Fibroblast of the aortic adventitia (primary cell): ENCODE data around the gene GYS1. TPM values are rescaled to one million over a fixed set of nuclear protein-coding genes. Genes with fewer than 3 reads are reported as not detected.

Experiments used
- DNase-seq: peaks from one replicate; pipeline ENCODE4 v3.0.0-alpha.2; 2010; ENCODE audit warnings: low read depth
- H3K4me3 ChIP-seq: 2 replicates; pipeline ENCODE4 v1.5.1; 2011; ENCODE audit warnings: low read depth, mild to moderate bottlenecking, control low read depth, low read length, moderate library complexity
- total RNA-seq: library from RNA; depleted of rRNA; stranded (reverse); fragments of >200 nt; gene quantifications from 2 replicates; pipeline ENCODE4 v1.2.3, GENCODE V29; 2012; ENCODE audit warnings: low replicate concordance
- TF ChIP-seq, protein P1 (sequence below): IDR thresholded peaks from 2 replicates; pipeline ENCODE4 v1.5.1; 2011; ENCODE audit warnings: mild to moderate bottlenecking, low read length, control low read depth, inconsistent platforms; ENCODE audit not compliant: insufficient read depth

Gene GYS1
- total RNA-seq, 1 donor = 38.6 TPM

GRCh38 chr19:48950830-48951519, 42.1 kb downstream of the GYS1 start:
- DNase-seq = no peak

DNA sequence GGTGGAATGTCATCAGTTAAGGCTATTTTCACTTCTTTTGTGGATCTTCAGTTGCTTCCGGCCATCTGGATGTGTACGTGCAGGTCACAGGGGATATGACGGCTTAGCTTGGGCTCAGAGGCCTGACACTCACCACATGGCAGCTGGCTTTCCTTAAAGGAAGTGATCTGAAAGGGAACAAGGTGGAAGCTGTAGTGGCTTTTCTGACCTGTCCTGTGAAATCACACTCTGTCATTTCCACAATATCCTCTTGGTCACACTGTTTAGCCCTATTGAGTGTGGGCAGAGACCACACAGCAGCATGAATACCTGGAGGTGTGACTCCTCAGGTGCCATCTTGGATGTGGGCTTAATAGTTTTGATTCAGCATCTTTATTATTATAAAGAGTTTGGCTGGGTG, 43.0 kb downstream of the GYS1 start:
- TF ChIP-seq, protein P1, sequence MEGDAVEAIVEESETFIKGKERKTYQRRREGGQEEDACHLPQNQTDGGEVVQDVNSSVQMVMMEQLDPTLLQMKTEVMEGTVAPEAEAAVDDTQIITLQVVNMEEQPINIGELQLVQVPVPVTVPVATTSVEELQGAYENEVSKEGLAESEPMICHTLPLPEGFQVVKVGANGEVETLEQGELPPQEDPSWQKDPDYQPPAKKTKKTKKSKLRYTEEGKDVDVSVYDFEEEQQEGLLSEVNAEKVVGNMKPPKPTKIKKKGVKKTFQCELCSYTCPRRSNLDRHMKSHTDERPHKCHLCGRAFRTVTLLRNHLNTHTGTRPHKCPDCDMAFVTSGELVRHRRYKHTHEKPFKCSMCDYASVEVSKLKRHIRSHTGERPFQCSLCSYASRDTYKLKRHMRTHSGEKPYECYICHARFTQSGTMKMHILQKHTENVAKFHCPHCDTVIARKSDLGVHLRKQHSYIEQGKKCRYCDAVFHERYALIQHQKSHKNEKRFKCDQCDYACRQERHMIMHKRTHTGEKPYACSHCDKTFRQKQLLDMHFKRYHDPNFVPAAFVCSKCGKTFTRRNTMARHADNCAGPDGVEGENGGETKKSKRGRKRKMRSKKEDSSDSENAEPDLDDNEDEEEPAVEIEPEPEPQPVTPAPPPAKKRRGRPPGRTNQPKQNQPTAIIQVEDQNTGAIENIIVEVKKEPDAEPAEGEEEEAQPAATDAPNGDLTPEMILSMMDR = no peak
- no peak overlapping the region for H3K4me3 ChIP-seq
- no peak for DNase-seq

More at GRCh38 chr19:48950830-48951519, 42.1 kb downstream of the GYS1 start:
- TF ChIP-seq, protein P1 = no peak
- no peak overlapping the region for H3K4me3 ChIP-seq

GRCh38 chr19:48947258-48947542, 45.9 kb downstream of the GYS1 start:
- TF ChIP-seq, protein P1 = no peak
- DNase-seq = no peak
- no peak overlapping the region for H3K4me3 ChIP-seq

GRCh38 chr19:48946463-48947257, 46.4 kb downstream of the GYS1 start:
- H3K4me3 ChIP-seq = no peak overlapping the region
- DNase-seq = no peak
- TF ChIP-seq, protein P1 = no peak

- no peak overlapping the region for H3K4me3 ChIP-seq
- TF ChIP-seq, protein P1 = no peak
- no peak for DNase-seq
Observed at GRCh38 chr19:48945817-48946216, 47.3 kb downstream of the GYS1 start.

- no peak for DNase-seq
- no peak overlapping the region for H3K4me3 ChIP-seq
Observed at GRCh38 chr19:48945415-48945814, 47.7 kb downstream of the GYS1 start.

More at GRCh38 chr19:48945415-48945814, 47.7 kb downstream of the GYS1 start:
- TF ChIP-seq, protein P1 = no peak
